NCI-H345 treated with DMSO at 0.1 percent for 48 hours (cell line): Measurements from ENCODE around the gene RMND5A.
"Not testable (repeated sequence)": the region's sequence is repeated elsewhere in the genome, so short reads cannot be mapped to it uniquely, and the experiment has no call there.

Experiments
- DNase-seq: peaks from one replicate; lab custom pipeline; 2025; ENCODE audit not compliant: unreplicated experiment; lab: John Stamatoyannopoulos, UW

The RMND5A gene

GRCh38 chr2:86719637-86720539, at the start of gene RMND5A:
Gene RMND5A (plus strand): TSS chr2:86720291. CDS start chr2:86720668, 377 bp downstream.
- DNase-seq = peak; percentile 58

- no peak for DNase-seq
These were observed 48.6 kb upstream of the RMND5A start for GRCh38 chr2:86671337-86671981.

GRCh38 chr2:86672027-86672545, 48.0 kb upstream of the RMND5A start:
- DNase-seq = no peak

GRCh38 chr2:86673011-86673410, 47.1 kb upstream of the RMND5A start:
- no peak for DNase-seq

GRCh38 chr2:86673986-86674670, 46.0 kb upstream of the RMND5A start:
- DNase-seq = no peak

GRCh38 chr2:86675104-86675503, 45.0 kb upstream of the RMND5A start:
- DNase-seq = no peak

GRCh38 chr2:86675511-86676015, 44.5 kb upstream of the RMND5A start:
- DNase-seq = no peak

GRCh38 chr2:86677816-86678215, 42.3 kb upstream of the RMND5A start:
- no peak for DNase-seq

GRCh38 chr2:86679036-86679435, 41.1 kb upstream of the RMND5A start:
- no peak for DNase-seq

- DNase-seq = no peak
These were observed 34.7 kb upstream of the RMND5A start for GRCh38 chr2:86685351-86685750.

GRCh38 chr2:86686460-86686859, 33.6 kb upstream of the RMND5A start:
- DNase-seq = no peak

- DNase-seq = no peak
These were observed 33.2 kb upstream of the RMND5A start for GRCh38 chr2:86686905-86687304.

- no peak for DNase-seq
These were observed 24.9 kb upstream of the RMND5A start for GRCh38 chr2:86695053-86695691.

- DNase-seq = no peak
These were observed 22.5 kb upstream of the RMND5A start for GRCh38 chr2:86697551-86698104.

- DNase-seq = no peak
These were observed 19.4 kb upstream of the RMND5A start for GRCh38 chr2:86700690-86701089.

- DNase-seq = peak; percentile 44
These were observed 16.3 kb upstream of the RMND5A start for GRCh38 chr2:86703704-86704361.

GRCh38 chr2:86704459-86704971, 15.6 kb upstream of the RMND5A start:
- DNase-seq = no peak

- no peak for DNase-seq
These were observed 13.9 kb upstream of the RMND5A start for GRCh38 chr2:86706220-86706619.

GRCh38 chr2:86706935-86707334, 13.2 kb upstream of the RMND5A start:
- DNase-seq = no peak

GRCh38 chr2:86708126-86708525, 12.0 kb upstream of the RMND5A start:
- not testable (repeated sequence) for DNase-seq
